ENCODE measurements around the gene PALMD. TPM values are rescaled to one million over a fixed set of nuclear protein-coding genes. Genes with fewer than 3 reads are reported as not detected.
A peak's percentile ranks its signal among the peaks of the same experiment; 100 is the strongest.

PALMD gene
- total RNA-seq, 1 donor from 2014 or later: 18.8 TPM

- H3K27ac ChIP-seq: no peak overlapping the region
- peaks cover 9% of the 10 kb centered on the region for H3K4me1 ChIP-seq
- peaks cover 19% of the 10 kb centered on the region for H3K36me3 ChIP-seq
- peak; percentile 69 for DNase-seq
- intact Hi-C loops (cut with DNase I): no loop called here
- TF ChIP-seq CTCF (IDR thresholded peaks at IDR 0.05): peak; percentile 57
- H3K9me3 ChIP-seq: no peaks in the 10 kb centered on the region
- no peaks in the 10 kb centered on the region for H3K27me3 ChIP-seq (ENCODE audit: low read depth)
- no peak overlapping the region for H3K4me3 ChIP-seq
- peak; percentile 92 to 93 for ATAC-seq
Observed at GRCh38 chr1:99685516-99686180, 39.7 kb downstream of the PALMD start.

- TF ChIP-seq CTCF (IDR thresholded peaks at IDR 0.05): no peak
- Histone ChIP-seq H3K27me3 (ENCODE audit: low read depth) (no peaks in the 10 kb centered on the region), H3K4me3 (no peak overlapping the region), H3K27ac (no peak overlapping the region), H3K9me3 (no peaks in the 10 kb centered on the region), H3K4me1 (no peaks in the 10 kb centered on the region), H3K36me3 (peaks cover 19% of the 10 kb centered on the region)
- no peak for DNase-seq
- no peak for ATAC-seq
- intact Hi-C loops (cut with DNase I): no loop called here
Observed at GRCh38 chr1:99691175-99691574, 45.3 kb downstream of the PALMD start.

- no peak for ATAC-seq
Observed at GRCh38 chr1:99696616-99697015, 50.7 kb downstream of the PALMD start.

GRCh38 chr1:99697580-99697979, 51.7 kb downstream of the PALMD start:
- Histone ChIP-seq H3K36me3 (no peaks in the 10 kb centered on the region), H3K27ac (no peak overlapping the region), H3K4me3 (no peak overlapping the region), H3K27me3 (ENCODE audit: low read depth) (no peaks in the 10 kb centered on the region), H3K9me3 (no peaks in the 10 kb centered on the region), H3K4me1 (no peaks in the 10 kb centered on the region)
- ATAC-seq (no peak), DNase-seq (no peak)
- intact Hi-C loops (cut with DNase I): no loop called here
- TF ChIP-seq CTCF (IDR thresholded peaks at IDR 0.05): no peak

More at GRCh38 chr1:99696616-99697015, 50.7 kb downstream of the PALMD start:
- Histone ChIP-seq H3K36me3 (no peaks in the 10 kb centered on the region), H3K4me1 (no peaks in the 10 kb centered on the region), H3K27me3 (ENCODE audit: low read depth) (no peaks in the 10 kb centered on the region), H3K4me3 (no peak overlapping the region), H3K27ac (no peak overlapping the region), H3K9me3 (no peaks in the 10 kb centered on the region)
- no peak for DNase-seq
- no peak for TF ChIP-seq CTCF (IDR thresholded peaks at IDR 0.05)
- intact Hi-C loops (cut with DNase I): no loop called here

- no peak for TF ChIP-seq CTCF (IDR thresholded peaks at IDR 0.05)
- Histone ChIP-seq H3K27ac (no peak overlapping the region), H3K4me3 (no peak overlapping the region), H3K27me3 (ENCODE audit: low read depth) (no peaks in the 10 kb centered on the region), H3K36me3 (no peaks in the 10 kb centered on the region), H3K4me1 (peaks cover 2% of the 10 kb centered on the region), H3K9me3 (no peaks in the 10 kb centered on the region)
- peak in 1 of 2 donors; percentile 49 for ATAC-seq
- intact Hi-C loops (cut with DNase I): no loop called here
- no peak for DNase-seq
Observed at GRCh38 chr1:99700020-99700419, 54.1 kb downstream of the PALMD start.
